Measurements from ENCODE around the gene NPAS1. TPM values are rescaled to one million over a fixed set of nuclear protein-coding genes. Genes with fewer than 3 reads are reported as not detected.

NPAS1 gene
- total RNA-seq, 2 experiments from 2014 or later = 3.4 to 8.4 TPM

DNA sequence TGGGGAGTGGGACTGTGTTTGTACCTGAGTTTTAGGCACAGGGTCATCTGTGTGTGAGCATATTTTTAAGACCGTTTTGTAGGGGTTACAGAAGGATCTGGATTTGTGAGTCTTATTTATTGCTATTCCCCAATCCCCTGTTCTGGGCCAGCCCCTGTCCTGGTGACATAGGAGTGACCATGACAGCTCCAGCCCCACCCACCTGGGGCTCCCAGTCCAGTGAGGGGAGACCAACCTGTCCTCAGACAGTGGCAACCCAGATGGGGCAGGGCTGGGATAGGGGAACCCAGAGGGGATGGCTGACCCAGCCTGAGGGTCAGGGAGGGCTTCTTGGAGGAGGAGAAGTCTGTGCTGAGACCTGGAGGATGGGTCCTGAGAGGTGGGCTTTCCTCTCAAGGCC, 18.1 kb downstream of the NPAS1 start:
- CTCF ChIA-PET (ENCODE audit: unreplicated experiment) = no interaction called here
- BruUV-seq (replicated peaks) = no TSS peak
- intact Hi-C loops (cut with micrococcal nuclease; ENCODE audit: unreplicated experiment) = no loop called here

DNA sequence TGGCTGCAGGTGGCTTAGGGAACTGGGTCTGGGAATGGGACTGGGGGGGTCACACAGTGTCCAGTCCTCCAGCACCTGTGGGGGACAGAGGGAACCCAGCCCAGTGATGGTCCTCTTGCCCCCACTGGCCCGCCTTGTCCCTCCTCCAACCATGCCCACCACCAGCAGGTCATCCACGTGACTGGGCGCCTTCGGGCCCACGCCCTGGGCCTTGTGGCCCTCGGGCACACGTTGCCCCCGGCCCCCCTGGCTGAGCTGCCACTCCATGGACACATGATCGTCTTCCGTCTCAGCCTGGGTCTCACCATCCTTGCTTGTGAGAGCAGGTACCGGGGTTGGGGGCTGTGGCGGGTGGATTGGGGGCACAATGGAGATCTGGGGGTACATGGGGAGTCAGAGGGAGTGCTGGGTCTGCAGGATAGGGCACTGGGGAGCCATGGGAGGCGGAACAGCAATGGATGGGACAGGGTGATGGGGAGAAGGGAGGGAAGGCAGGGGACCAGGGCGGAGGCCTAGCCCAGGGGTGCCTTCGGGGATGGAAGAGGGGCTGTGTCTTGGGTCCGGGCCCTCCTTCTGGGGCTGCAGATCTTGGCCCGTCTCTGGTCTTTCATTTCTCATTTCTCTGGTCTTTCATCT, 19.7 kb downstream of the NPAS1 start:
- Histone ChIP-seq H3K79me2 (ENCODE audit: insufficient read depth, low read depth, low read length) (no peaks in the 10 kb centered on the region), H3K36me3 (ENCODE audit: insufficient read depth, low read length) (no peaks in the 10 kb centered on the region), H3K4me3 (ENCODE audit: low read depth, low read length, poor library complexity, severe bottlenecking) (no peak overlapping the region), H3K4me2 (ENCODE audit: low read length) (no peak overlapping the region), H3K9me2 (ENCODE audit: insufficient read depth, low read length) (no peaks in the 10 kb centered on the region), H3K27ac (ENCODE audit: low read depth, low read length, poor library complexity, severe bottlenecking) (no peak overlapping the region), H3K9me3 (ENCODE audit: low read length) (no peaks in the 10 kb centered on the region), H3K4me1 (ENCODE audit: insufficient read depth, low read length, poor library complexity, severe bottlenecking) (peaks cover 18% of the 10 kb centered on the region), H4K20me1 (ENCODE audit: insufficient read depth, low read length) (no peaks in the 10 kb centered on the region), H2AFZ (ENCODE audit: low read length) (no peak overlapping the region)
- intact Hi-C loops (cut with micrococcal nuclease; ENCODE audit: unreplicated experiment) = no loop called here
- ChIA-PET POLR2A (no interaction called here), CTCF (ENCODE audit: unreplicated experiment) (no interaction called here)
- TF ChIP-seq, protein P1, sequence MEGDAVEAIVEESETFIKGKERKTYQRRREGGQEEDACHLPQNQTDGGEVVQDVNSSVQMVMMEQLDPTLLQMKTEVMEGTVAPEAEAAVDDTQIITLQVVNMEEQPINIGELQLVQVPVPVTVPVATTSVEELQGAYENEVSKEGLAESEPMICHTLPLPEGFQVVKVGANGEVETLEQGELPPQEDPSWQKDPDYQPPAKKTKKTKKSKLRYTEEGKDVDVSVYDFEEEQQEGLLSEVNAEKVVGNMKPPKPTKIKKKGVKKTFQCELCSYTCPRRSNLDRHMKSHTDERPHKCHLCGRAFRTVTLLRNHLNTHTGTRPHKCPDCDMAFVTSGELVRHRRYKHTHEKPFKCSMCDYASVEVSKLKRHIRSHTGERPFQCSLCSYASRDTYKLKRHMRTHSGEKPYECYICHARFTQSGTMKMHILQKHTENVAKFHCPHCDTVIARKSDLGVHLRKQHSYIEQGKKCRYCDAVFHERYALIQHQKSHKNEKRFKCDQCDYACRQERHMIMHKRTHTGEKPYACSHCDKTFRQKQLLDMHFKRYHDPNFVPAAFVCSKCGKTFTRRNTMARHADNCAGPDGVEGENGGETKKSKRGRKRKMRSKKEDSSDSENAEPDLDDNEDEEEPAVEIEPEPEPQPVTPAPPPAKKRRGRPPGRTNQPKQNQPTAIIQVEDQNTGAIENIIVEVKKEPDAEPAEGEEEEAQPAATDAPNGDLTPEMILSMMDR (conservative IDR thresholded peaks at IDR 0.05; ENCODE audit: low read length) = no peak
- TF ChIP-seq EZH2phosphoT487 (IDR thresholded peaks at IDR 0.05; ENCODE audit: borderline replicate concordance, low read depth, low read length) = no peak
- DNase-seq (ENCODE audit: low spot score) = no peak
- BruUV-seq (replicated peaks) = no TSS peak

More for the DNA sequence above, 18.1 kb downstream of the NPAS1 start:
- Histone ChIP-seq H3K79me2 (ENCODE audit: insufficient read depth, low read depth, low read length) (no peaks in the 10 kb centered on the region), H3K4me3 (ENCODE audit: low read depth, low read length, poor library complexity, severe bottlenecking) (no peak overlapping the region), H3K9me3 (ENCODE audit: low read length) (no peaks in the 10 kb centered on the region), H2AFZ (ENCODE audit: low read length) (no peak overlapping the region), H3K4me2 (ENCODE audit: low read length) (no peak overlapping the region), H4K20me1 (ENCODE audit: insufficient read depth, low read length) (no peaks in the 10 kb centered on the region), H3K4me1 (ENCODE audit: insufficient read depth, low read length, poor library complexity, severe bottlenecking) (peaks cover 20% of the 10 kb centered on the region), H3K9me2 (ENCODE audit: insufficient read depth, low read length) (no peaks in the 10 kb centered on the region), H3K36me3 (ENCODE audit: insufficient read depth, low read length) (no peaks in the 10 kb centered on the region), H3K27ac (ENCODE audit: low read depth, low read length, poor library complexity, severe bottlenecking) (no peak overlapping the region)
- POLR2A ChIA-PET = interaction anchor here (0.7 kb wide), 1 partner anchor 216 kb away, joined by 6 read pairs; no protein-coding TSS in a partner anchor
- no peak for DNase-seq (ENCODE audit: low spot score)
- TF ChIP-seq, protein P1 (conservative IDR thresholded peaks at IDR 0.05; ENCODE audit: low read length) = no peak
- TF ChIP-seq EZH2phosphoT487 (IDR thresholded peaks at IDR 0.05; ENCODE audit: borderline replicate concordance, low read depth, low read length) = no peak

DNA sequence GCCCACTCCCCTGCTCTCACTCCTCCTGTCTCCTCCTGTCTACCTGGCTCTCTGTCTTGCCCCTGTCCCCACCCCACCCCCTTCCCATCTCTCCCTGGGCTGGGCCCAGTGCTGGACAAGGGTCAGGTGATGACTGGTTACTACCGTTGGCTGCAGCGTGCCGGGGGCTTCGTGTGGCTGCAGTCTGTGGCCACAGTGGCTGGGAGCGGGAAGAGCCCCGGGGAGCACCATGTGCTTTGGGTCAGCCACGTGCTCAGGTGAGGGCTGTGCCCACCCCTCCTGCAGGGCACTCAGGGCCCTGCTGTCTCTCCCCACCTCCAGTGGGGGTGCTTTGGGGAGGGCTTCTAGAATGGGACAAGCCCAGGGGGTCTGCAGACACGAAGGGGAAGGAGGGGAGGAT, 21.2 kb downstream of the NPAS1 start:
- Histone ChIP-seq H3K27ac (ENCODE audit: low read depth, low read length, poor library complexity, severe bottlenecking) (no peak overlapping the region), H3K4me1 (ENCODE audit: insufficient read depth, low read length, poor library complexity, severe bottlenecking) (peaks cover 7% of the 10 kb centered on the region), H3K9me2 (ENCODE audit: insufficient read depth, low read length) (no peaks in the 10 kb centered on the region), H3K4me3 (ENCODE audit: low read depth, low read length, poor library complexity, severe bottlenecking) (no peak overlapping the region), H3K79me2 (ENCODE audit: insufficient read depth, low read depth, low read length) (no peaks in the 10 kb centered on the region), H3K4me2 (ENCODE audit: low read length) (no peak overlapping the region), H3K9me3 (ENCODE audit: low read length) (no peaks in the 10 kb centered on the region), H2AFZ (ENCODE audit: low read length) (no peak overlapping the region), H3K36me3 (ENCODE audit: insufficient read depth, low read length) (peaks cover 5% of the 10 kb centered on the region), H4K20me1 (ENCODE audit: insufficient read depth, low read length) (no peaks in the 10 kb centered on the region)
- no peak for DNase-seq (ENCODE audit: low spot score)
- TF ChIP-seq, protein P1 (conservative IDR thresholded peaks at IDR 0.05; ENCODE audit: low read length) = no peak
- no peak for TF ChIP-seq EZH2phosphoT487 (IDR thresholded peaks at IDR 0.05; ENCODE audit: borderline replicate concordance, low read depth, low read length)
- ChIA-PET CTCF (ENCODE audit: unreplicated experiment) (no interaction called here), POLR2A (no interaction called here)
- intact Hi-C loops (cut with micrococcal nuclease; ENCODE audit: unreplicated experiment) = no loop called here
- BruUV-seq (replicated peaks) = no TSS peak

Data from OCI-LY7 (cell line).